DOHH2 (cell line): ENCODE results near the gene VSTM2L.

ENCODE experiments used
- CTCF ChIP-seq: fragments of 200-600 bp; sonication (generic); IDR thresholded peaks from one replicate; pipeline ENCODE4 v1.5.1; 2014; ENCODE audit warnings: antibody characterized with exemption, mild to moderate bottlenecking, low read depth, low read length; ENCODE audit not compliant: poor library complexity, severe bottlenecking
- EZH2phosphoT487 ChIP-seq: fragments of 200-600 bp; sonication (generic); IDR thresholded peaks from 2 replicates; pipeline ENCODE4 v1.6.1; 2017; ENCODE audit warnings: borderline replicate concordance, mild to moderate bottlenecking, antibody characterized with exemption, low read length, moderate library complexity, mixed read lengths

DNA sequence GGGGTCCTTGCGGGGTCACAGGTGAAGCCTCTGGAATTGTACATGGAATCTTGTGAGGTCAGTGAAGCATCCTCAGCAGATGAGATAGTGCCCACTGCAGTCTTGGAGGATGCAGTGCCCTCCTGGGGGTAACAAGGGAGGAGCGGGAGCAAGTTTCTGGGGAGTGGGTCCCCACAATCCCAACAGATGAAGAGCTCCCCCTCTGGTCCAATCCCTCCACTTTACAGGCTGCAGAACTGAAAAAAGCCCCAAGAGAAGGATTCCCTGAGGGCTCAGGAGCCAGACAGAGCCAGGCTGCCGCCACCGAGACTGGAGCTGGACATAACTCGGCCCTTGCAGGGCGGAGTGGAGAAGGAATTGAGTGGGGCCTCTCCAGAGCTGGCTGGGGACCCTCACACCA, 77.9 kb downstream of the VSTM2L start:
- TF ChIP-seq CTCF (no peak), EZH2phosphoT487 (no peak)
